Bone marrow (tissue), 2 donors: ENCODE measurements around the gene SHISA8.

Source experiments
- DNase-seq, 2 donors: peaks; one replicate each; lab custom pipeline; 2025; lab: John Stamatoyannopoulos, UW

Gene SHISA8

DNA sequence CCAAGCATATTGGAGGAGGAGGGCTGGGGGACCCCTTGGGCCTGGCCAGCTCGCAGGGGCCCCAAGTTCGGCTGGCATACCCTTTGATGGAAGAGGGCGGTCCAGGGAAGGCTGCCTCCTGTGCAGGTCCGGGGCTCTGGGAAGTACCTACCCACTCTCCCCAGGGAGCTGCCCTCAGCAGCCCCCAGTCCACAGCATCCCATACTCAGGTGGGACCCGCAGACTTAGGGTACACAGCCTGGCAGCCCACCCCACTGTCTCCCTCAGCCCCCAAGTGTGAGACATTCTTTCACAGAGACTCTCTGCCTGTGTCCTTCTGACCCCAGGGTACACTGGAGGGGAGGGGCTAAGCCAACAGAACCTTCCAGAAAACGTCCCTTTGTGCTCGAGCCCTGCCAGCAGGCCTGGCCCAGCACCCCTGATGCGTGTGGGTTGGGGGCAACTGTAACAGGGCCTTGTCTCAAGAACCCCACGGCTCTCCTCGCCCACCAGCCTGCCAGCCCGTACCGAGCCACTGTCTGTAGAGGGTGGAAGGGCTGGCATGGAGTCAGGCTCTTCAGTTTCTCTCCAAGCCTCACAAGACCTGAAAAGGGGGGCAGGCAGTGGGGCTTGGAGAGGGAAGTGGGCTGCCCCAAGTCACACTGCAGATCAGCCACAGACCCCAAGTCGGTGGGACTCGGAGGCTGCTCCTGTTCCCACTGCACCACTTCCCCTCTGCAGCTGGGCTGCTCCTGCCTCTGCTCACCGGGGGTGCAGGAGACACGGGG, 18.7 kb upstream of the SHISA8 start:
- no peak for DNase-seq

DNA sequence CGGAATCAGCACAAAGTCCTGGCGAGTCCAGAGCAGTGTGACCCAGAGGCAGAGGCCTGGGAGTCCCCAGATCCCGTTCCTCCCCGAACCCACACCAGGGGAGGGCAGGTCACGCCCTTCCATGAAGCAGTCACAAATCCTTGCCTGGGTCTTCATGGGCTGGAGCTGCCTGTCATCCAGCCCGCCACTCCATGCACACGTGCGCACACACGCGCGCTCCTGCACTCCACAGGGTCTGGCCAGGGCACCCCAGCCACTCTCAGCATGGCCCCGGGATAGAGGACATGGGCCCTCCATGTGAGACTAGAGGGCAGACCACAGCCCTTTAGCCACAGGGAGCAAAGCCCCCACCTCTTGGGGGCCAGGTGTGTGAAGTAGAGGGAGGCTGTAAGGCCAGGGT, 17.5 kb upstream of the SHISA8 start:
- DNase-seq: no peak

DNA sequence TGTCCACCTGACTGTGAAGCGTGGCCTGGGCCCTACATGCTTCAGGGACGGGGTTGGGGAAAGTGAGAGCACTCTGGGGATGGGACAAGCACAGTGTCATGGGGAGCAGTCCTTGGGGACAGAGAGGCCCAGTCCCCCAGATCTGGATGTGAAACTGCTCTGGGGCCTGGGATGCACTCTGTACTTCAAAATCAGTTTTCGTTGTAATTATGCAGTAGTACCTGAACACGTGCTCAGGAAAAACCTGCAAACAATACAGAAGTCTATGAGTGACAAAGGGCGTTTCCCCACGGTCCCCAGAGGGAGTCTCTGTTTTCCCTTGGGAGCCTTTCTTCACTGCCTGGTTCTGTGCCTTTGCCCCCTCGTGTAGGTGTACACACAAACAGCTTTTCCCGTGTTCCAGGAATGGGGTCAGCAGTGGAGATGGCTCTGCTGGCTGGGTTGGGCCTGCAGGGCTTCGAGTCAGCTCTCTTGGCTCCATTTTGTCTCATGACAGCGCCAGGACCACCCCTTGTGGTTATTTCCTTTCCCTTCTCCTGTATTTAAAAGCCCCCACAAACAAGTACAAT, 16.9 kb upstream of the SHISA8 start:
- DNase-seq: no peak

DNA sequence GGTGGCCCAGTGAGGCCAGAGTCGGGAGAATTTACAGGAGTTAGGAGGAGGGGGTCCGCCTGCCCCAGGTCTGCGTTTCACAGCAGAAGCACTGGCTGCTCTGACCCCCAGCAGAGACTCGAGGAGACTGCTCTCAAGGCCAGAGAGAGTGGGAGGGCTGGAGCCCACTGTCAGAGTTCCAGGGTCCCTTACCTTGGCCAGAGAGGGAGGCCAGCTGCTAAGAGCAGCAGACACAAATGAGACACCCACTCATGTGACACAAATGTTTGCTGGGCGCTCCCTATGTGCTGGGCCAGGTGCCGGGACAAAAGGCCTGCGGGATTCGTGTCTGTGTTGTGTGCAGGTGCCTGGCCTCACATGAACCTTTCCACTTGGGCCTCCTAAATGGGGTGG, 14.5 kb upstream of the SHISA8 start:
- no peak for DNase-seq

DNA sequence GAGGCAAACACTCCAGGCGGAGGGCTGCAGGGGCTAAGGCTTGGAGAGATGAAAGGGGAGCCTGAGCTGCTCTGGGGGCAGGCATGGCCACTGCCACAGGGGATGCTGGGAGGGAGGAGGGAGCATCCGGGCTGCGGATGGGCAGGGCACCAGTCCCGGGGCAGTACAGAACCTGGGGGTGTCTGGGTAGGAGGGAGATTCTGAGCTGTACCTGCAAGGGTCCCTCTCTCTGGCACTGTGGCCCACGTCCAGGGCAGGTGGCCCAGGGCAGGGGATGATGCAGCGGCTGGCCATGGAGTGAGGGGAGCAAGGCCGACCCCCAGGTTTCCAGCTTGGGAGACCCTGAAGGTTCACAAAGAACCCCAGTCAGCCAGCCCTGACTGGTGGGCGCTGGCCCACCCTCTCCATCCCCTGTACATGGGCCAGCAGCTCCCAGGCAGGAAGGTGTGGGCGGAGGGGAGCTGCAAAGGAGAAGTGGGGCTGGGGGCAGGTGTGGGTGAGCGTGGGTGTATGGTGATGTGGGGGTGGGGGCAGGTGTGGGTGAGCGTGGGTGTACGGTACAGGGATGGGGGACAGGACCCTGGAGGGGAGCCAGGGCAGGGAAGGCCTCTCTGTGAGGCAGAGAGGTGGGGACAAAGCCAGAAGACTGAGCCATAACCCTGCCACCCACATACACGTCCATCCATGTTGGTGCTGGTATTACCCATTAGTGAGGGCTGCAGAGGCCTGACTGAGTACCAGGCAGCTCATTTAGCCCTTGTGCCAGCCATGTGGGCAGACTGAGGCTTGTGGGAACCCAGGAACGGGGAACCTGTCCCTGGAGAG, 13.9 kb upstream of the SHISA8 start:
- DNase-seq: no peak

DNA sequence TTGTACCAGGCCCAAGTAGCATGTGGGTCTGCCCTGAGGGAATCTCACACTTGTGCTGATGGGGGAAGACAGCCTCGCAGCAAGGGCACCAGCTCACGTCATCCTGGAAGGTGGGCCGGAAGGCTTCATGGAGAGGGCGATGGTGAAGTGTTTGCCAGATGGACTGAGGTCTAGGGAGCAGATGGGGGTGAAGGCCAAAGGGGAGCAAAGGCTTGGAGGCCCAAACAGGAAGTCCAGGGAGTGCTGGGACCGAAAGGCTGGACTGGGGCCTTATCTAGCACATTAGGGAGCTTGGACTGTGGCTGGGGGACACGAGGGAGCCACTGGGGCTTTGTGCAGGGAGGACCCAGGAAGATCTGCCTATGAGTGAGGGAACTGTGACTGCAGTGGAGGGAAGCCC, 12.9 kb upstream of the SHISA8 start:
- DNase-seq: no peak

DNA sequence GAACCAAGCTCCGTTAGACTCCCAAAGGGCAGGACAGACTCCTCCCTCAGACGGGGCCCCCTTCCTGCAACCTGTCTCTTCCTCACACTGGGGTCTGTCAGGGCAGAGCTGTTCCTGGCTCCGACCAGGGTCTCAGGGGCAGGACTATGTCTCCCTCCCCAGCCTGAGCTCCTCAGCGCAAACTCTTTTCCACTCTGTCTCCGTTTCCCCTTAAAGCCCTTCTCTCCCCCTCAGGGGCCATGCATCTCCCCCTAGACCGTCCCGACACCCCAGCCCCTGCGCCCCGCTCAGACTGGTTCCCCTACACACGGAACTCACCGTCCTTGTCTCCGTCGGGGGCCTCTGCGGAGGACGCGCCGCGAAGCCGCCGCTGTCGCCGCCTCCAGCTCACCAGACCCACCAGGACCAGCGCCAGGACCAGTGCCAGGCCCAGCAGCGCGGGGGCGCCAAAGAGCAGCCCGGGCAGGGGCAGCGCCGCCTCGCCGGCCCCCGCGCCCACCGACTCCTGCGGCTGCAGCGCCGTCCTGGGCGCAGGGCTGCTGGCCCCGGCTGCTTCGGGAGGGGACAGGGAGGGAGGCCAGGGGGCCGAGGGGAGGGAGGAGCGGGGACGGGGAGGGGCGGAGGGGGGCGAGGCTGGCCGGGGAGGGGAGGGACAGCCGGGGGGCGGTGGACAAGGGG, 11.0 kb upstream of the SHISA8 start:
- DNase-seq: peak; percentile 26 to 39

DNA sequence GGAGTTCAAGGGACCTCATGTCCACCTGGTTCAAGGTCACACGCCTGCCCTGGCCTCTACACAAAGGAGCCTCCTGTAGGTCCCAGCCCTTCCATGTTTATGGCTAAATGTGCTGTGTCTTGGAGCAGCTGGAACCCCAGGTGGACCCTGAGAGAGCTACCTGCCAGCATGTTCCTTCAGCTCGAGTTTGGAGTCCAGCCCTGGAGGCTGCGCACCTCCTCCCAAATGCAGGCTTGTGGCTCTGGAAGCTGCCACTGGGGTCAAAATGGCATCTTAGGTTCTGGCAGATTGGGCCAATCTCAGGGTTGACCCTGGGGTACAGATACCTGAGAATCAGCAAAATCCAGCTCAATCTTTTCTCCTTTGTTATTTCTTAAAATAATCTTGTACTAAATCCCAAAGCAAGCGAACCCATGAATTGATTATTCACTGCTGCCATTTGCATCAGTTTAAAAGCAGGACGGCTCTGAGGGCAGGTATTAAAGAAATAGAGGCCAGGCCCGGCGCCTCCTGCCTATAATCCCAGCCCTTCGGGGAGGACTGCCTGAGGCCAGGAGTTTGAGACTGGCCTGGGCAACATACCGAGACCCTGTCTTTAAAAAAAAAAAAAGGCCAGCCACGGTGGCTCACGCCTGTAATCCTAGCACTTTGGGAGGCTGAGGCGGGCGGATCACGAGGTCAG, 8.9 kb upstream of the SHISA8 start:
- DNase-seq: no peak

DNA sequence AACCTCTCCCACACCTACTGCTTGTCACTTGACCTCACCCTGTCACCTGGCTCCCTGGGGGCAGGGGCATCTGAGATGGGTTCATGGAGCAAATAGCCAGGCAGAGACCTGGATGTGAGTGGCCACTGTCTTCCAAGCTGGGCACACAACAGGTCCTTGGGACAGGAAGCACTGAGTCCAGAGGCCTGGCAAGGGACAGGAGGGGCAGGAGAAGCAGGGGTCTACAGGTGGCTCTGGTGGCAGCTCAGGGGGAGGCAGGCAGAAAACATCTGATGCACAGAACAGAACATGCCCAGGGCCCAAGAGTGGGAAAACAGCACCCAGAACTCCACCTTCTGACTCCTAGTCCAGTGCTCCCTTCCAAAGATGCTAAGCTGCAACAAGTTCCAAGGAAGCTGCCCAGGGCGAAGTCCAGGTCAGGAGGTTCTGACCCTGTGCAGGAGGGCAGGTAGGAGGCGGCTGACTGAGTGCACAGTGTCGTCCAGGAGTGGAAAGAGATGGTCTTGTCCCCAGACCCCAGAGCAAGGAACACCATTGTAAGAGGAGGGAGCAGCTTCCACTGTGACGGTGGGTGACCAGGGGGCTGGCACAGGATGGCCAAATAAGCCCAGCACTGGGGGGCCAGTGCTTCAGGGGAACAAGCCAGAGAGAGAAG, 8.2 kb upstream of the SHISA8 start:
- DNase-seq: no peak

DNA sequence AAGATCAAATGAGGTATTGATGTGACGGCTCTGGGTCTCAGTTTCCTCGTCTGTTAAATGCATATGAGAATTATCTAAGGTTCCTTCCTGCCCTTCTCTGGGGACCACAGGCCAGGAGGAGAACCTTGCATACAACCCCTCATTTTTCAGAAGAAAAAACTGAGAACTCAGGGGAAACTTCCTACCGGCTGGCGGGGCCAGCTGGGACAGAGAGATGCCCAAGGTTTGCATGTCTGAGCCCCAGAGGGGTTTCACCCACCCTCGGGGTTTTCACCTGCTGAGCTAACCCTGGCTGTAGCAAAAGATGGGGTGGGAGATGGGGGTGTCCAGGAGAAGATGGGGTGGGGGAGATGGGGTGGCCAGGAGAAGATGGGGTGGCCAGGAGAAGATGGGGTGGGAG, 7.5 kb upstream of the SHISA8 start:
- no peak for DNase-seq

DNA sequence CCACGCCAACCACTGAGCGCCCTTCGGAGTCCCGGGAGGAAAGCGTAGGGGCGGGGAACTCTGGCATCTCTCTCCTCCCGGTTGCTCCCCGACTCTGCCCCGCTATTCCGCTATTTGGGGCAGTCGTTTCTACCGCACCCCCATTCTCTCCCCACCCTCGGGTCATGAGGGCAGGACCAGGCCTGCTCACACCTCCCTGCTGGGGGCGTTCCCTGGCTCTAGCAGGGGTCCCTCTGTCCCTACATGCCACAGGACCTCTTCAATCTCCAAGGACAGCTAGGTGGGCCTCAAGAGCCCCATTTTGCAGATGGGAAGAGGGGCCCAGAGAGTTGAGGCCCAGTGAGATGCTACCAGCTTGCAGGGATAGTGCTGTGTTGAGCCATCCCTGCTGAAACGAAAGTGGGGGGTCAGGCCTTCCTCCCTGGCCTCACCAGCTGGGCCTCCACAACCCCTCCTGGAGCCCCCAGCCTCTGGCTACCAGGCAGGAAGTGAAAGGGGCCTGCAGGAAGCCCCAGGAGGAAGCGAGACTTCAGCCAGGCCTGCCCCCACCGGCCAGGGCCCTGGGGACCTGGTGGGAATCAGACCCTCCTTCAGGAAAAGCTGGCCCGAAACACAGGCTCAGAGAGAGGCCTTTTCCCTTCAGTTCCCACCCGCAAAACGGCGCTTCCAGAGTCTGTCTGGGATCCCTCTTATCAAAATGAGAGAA, 5.5 kb upstream of the SHISA8 start:
- DNase-seq: no peak

DNA sequence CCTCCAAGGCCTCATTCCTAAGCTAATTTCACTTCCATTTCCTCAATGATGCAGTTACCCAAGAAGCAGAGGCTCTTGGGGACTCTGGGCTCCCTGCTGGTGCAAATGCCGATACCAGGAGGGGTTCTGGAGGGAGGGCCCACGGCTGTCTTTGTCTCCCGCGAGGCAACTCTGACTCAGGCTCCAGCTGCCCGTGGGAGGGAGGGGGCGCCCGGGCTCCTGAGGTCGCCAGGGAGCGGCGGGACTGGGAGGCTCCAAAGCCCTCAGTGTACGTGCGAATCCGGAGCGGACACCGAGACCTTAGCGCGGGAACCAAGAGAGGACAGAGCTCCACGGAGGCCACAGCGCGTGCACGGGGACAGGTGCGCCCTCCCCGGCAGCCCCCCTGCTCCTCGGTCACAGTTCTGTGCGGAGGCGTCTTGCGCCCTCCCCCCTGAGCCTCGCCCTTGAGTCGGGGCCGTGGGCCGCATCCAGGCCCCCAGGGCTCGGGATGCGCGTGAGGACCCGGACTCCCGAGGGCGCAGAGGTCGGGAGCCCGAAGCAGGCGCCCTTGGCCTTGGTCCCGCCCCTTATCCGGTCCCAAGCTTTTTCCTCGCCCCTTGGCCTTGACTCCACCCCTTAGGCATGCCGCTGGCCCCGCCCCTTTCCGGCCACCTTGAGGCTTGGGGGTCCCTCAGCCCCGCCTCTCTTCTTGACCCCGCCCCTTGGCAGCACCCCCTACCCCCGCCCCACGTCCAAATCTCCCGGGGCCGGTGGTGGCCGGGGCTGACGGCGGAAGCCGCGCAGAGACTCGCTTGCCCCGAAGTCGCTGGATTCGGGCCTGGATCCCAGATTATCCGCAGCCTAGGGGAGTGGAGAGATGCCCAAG, 4.7 kb upstream of the SHISA8 start:
- peak in 1 of 2 donors; percentile 18 for DNase-seq

DNA sequence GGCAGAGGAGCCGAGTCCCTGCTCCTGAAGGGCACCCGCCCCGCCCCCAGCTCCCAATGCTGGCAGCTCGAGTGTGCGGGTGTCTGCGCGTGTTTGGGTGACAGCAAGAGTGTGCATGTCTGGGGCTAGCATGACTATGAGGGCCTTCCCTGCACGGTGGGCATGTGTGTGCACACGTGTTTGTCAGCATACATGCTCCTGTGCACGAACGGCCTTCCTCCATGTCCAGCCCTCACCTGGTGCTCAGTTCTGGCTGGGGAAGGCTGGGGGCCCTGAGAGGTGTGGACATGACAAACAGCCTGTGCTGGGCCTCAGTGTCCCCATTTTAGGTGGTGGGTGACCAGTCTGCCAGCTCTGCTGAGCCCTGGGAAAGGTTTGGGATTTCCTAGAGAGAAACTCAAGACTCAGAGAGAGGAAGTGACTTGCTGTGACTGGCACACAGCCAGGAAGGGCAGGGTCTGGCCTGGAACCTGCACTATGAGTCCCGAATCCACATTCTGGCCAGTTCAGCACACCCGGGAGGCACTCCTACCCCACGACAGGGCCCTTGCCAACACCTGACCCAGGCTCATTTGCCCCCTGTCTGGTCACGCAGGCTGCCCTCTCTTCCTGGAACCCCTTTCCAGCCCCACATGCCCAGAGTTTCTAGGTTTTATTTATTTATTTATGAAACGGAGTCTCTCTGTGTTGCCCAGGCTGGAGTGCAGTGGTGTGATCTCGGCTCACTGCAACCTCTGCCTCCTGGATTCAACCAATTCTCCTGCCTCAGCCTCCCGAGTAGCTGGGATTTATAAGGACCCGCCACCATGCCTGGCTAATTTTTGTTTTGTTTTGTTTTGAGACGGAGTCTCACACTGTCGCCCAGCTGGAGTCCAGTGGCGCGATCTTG, 3.3 kb upstream of the SHISA8 start:
- DNase-seq: peak; percentile 29 to 52

DNA sequence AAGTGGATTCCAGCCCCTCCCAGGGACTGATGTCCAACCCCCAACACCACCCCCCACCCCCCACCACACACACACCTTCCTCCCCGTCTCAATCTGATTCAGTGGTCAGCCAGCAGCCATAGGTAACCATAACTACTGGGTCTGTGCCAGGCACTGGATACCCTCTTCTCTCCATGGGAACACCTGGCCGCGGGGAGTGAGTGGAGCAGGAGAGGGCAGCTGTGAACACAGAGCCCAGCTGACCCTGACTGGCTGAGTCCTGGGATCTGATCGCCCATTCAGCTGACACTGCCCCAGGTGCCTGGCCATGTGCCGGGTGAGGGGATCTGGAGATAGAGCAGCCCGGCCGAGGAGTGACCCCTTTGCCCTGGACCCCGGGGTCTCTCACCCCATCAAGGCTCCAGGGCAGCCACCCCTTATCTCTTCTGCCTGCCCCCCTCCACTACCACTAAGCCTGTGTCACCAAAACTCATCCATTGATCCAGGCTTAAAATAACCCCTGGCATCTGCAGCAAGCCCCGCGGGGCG, 2.6 kb upstream of the SHISA8 start:
- no peak for DNase-seq

DNA sequence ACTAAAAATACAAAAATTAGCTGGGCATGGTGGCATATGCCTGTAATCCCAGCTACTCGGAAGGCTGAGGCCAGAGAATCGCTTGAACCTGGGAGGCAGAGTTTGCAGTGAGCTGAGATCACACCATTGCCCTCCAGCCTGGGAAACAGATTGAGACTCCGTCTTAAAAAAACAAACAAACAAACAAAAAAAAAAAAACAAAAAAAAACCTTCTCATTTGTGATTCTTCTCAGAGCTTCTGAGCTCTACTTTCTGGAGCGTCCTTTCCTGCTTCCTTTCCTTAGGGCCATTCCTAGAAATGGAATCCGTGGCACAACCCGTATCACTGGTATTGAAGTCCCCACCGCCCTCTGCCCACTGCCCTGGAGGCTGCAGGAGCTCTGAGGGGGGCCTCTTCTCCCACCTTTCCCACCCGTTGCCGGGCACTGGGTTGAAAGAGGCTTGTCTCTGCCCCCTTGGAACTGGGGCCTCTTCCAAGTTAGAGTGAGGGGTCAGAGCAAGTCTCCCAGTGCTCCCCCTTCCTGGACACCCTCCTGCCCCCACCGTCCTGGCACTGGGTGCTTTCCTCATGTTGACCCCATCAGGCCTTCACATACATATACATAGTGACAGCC, 2.0 kb upstream of the SHISA8 start:
- no peak for DNase-seq

DNA sequence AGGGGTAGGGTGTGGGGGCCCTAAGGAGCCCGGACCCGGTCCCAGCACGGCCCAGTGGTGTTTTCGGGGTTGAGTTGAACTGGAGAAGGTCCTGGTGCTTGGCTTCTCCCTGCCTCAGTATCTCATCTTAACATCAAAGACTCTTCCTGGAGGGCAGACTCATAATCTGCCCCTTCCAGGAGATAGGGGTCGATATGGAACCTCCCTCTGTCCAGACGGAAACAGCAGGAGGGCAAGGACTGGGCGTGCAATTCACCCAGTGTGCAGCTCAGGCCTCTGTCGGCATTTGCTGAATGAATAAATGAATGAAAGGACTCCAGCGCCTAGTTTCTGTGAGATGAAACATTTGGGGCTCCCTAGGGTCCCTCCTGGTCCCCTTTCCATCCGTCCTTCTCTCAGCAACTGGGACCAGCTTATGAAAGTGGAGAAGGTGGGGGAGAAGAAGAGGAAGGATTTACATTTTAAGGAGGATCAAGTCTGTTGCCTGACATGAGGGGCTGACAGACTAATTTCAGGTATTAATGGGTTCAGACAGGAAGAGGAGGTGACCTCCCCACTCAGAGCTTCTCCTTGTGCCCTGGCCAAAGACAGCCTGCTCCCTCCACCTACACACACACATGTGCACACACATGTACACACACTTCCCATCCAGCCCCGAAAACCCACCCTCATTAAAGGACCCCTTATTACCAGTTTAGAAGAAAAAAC, 1.1 kb upstream of the SHISA8 start:
- DNase-seq: no peak

DNA sequence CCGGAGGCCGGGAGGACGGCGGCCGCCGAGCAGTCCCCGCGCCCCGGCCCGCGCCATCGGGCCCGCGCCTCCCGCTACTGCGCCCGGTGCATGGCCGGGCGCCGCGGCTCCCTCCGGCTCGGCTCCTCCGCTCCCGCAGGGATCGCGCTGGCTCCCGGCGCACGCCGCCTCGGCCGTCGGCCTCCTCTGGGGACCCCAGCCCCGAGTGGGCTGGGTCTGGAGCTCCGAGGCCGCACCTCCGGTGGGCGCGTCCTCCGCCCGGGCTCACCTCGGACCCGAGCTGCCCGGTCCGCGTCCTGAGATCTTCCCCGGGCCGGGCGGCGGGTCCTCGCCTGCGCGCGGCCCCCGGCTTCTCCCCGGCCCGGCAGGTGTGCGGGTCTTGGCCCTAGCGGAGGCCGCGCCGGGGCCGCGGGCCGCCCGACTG, 251 bp downstream of the SHISA8 start:
- DNase-seq: no peak
